ENCODE data around the gene JMJD7.

The JMJD7 gene

GRCh38 chr15:41827880-41828806, at the start of gene JMJD7:
Gene JMJD7 (plus strand): TSS chr15:41828092. CDS start chr15:41828125, 33 bp downstream.
- Histone ChIP-seq H3K9ac (ENCODE audit: low read depth, low read length) (peak within 1 kb of the TSS; percentile 87), H3K4me1 (ENCODE audit: insufficient read depth, low read length) (peaks cover 6% of the 10 kb centered on the region)

GRCh38 chr15:41778521-41778920, 49.4 kb upstream of the JMJD7 start:
- H3K4me1 ChIP-seq (ENCODE audit: insufficient read depth, low read length), result peaks cover 39% of the 10 kb centered on the region
- H3K36me3 ChIP-seq (ENCODE audit: insufficient read depth, low read length), result no peaks in the 10 kb centered on the region
- no peak overlapping the region for H3K9ac ChIP-seq (ENCODE audit: low read depth, low read length)
- H3K9me3 ChIP-seq (ENCODE audit: control insufficient read depth, insufficient read depth, low read length), result no peaks in the 10 kb centered on the region

More at GRCh38 chr15:41827880-41828806, at the start of gene JMJD7:
- Histone ChIP-seq H3K9me3 (ENCODE audit: control insufficient read depth, insufficient read depth, low read length) (no peaks in the 10 kb centered on the region), H3K36me3 (ENCODE audit: insufficient read depth, low read length) (no peaks in the 10 kb centered on the region)

- no peaks in the 10 kb centered on the region for H3K36me3 ChIP-seq (ENCODE audit: insufficient read depth, low read length)
- H3K9ac ChIP-seq (ENCODE audit: low read depth, low read length), result no peak overlapping the region
- peaks cover 39% of the 10 kb centered on the region for H3K4me1 ChIP-seq (ENCODE audit: insufficient read depth, low read length)
- H3K9me3 ChIP-seq (ENCODE audit: control insufficient read depth, insufficient read depth, low read length), result no peaks in the 10 kb centered on the region
These were observed 48.2 kb upstream of the JMJD7 start for GRCh38 chr15:41779662-41780157.

- Histone ChIP-seq H3K9ac (ENCODE audit: low read depth, low read length) (no peak overlapping the region), H3K9me3 (ENCODE audit: control insufficient read depth, insufficient read depth, low read length) (no peaks in the 10 kb centered on the region), H3K36me3 (ENCODE audit: insufficient read depth, low read length) (no peaks in the 10 kb centered on the region), H3K4me1 (ENCODE audit: insufficient read depth, low read length) (peaks cover 39% of the 10 kb centered on the region)
These were observed 47.6 kb upstream of the JMJD7 start for GRCh38 chr15:41780266-41780665.

- no peaks in the 10 kb centered on the region for H3K36me3 ChIP-seq (ENCODE audit: insufficient read depth, low read length)
- no peak overlapping the region for H3K9ac ChIP-seq (ENCODE audit: low read depth, low read length)
- H3K4me1 ChIP-seq (ENCODE audit: insufficient read depth, low read length), result peaks cover 39% of the 10 kb centered on the region
These were observed 47.2 kb upstream of the JMJD7 start for GRCh38 chr15:41780727-41781126.

GRCh38 chr15:41782371-41783282, 45.3 kb upstream of the JMJD7 start:
- no peak overlapping the region for H3K9ac ChIP-seq (ENCODE audit: low read depth, low read length)
- H3K36me3 ChIP-seq (ENCODE audit: insufficient read depth, low read length), result no peaks in the 10 kb centered on the region
- H3K4me1 ChIP-seq (ENCODE audit: insufficient read depth, low read length), result peaks cover 28% of the 10 kb centered on the region
- no peaks in the 10 kb centered on the region for H3K9me3 ChIP-seq (ENCODE audit: control insufficient read depth, insufficient read depth, low read length)

More at GRCh38 chr15:41780727-41781126, 47.2 kb upstream of the JMJD7 start:
- H3K9me3 ChIP-seq (ENCODE audit: control insufficient read depth, insufficient read depth, low read length), result no peaks in the 10 kb centered on the region

- Histone ChIP-seq H3K36me3 (ENCODE audit: insufficient read depth, low read length) (no peaks in the 10 kb centered on the region), H3K9me3 (ENCODE audit: control insufficient read depth, insufficient read depth, low read length) (no peaks in the 10 kb centered on the region), H3K9ac (ENCODE audit: low read depth, low read length) (no peak overlapping the region), H3K4me1 (ENCODE audit: insufficient read depth, low read length) (peaks cover 24% of the 10 kb centered on the region)
These were observed 44.6 kb upstream of the JMJD7 start for GRCh38 chr15:41783296-41783695.

GRCh38 chr15:41788262-41788661, 39.6 kb upstream of the JMJD7 start:
- H3K4me1 ChIP-seq (ENCODE audit: insufficient read depth, low read length), result peaks cover 31% of the 10 kb centered on the region
- H3K36me3 ChIP-seq (ENCODE audit: insufficient read depth, low read length), result no peaks in the 10 kb centered on the region
- H3K9me3 ChIP-seq (ENCODE audit: control insufficient read depth, insufficient read depth, low read length), result no peaks in the 10 kb centered on the region
- H3K9ac ChIP-seq (ENCODE audit: low read depth, low read length), result no peak overlapping the region

- H3K9me3 ChIP-seq (ENCODE audit: control insufficient read depth, insufficient read depth, low read length), result no peaks in the 10 kb centered on the region
- no peaks in the 10 kb centered on the region for H3K36me3 ChIP-seq (ENCODE audit: insufficient read depth, low read length)
- H3K9ac ChIP-seq (ENCODE audit: low read depth, low read length), result no peak overlapping the region
- peaks cover 31% of the 10 kb centered on the region for H3K4me1 ChIP-seq (ENCODE audit: insufficient read depth, low read length)
These were observed 38.7 kb upstream of the JMJD7 start for GRCh38 chr15:41789236-41789635.

- Histone ChIP-seq H3K9me3 (ENCODE audit: control insufficient read depth, insufficient read depth, low read length) (no peaks in the 10 kb centered on the region), H3K4me1 (ENCODE audit: insufficient read depth, low read length) (peaks cover 31% of the 10 kb centered on the region), H3K9ac (ENCODE audit: low read depth, low read length) (no peak overlapping the region), H3K36me3 (ENCODE audit: insufficient read depth, low read length) (no peaks in the 10 kb centered on the region)
These were observed 38.2 kb upstream of the JMJD7 start for GRCh38 chr15:41789662-41790061.

GRCh38 chr15:41790169-41790568, 37.7 kb upstream of the JMJD7 start:
- Histone ChIP-seq H3K9me3 (ENCODE audit: control insufficient read depth, insufficient read depth, low read length) (no peaks in the 10 kb centered on the region), H3K4me1 (ENCODE audit: insufficient read depth, low read length) (peaks cover 31% of the 10 kb centered on the region), H3K9ac (ENCODE audit: low read depth, low read length) (no peak overlapping the region), H3K36me3 (ENCODE audit: insufficient read depth, low read length) (no peaks in the 10 kb centered on the region)

- H3K9me3 ChIP-seq (ENCODE audit: control insufficient read depth, insufficient read depth, low read length), result no peaks in the 10 kb centered on the region
These were observed 36.9 kb upstream of the JMJD7 start for GRCh38 chr15:41790756-41791546.

GRCh38 chr15:41791547-41791937, 36.4 kb upstream of the JMJD7 start:
- no peak overlapping the region for H3K9ac ChIP-seq (ENCODE audit: low read depth, low read length)
- H3K4me1 ChIP-seq (ENCODE audit: insufficient read depth, low read length), result peaks cover 31% of the 10 kb centered on the region

More at GRCh38 chr15:41790756-41791546, 36.9 kb upstream of the JMJD7 start:
- Histone ChIP-seq H3K4me1 (ENCODE audit: insufficient read depth, low read length) (peaks cover 31% of the 10 kb centered on the region), H3K36me3 (ENCODE audit: insufficient read depth, low read length) (no peaks in the 10 kb centered on the region), H3K9ac (ENCODE audit: low read depth, low read length) (no peak overlapping the region)

More at GRCh38 chr15:41791547-41791937, 36.4 kb upstream of the JMJD7 start:
- no peaks in the 10 kb centered on the region for H3K36me3 ChIP-seq (ENCODE audit: insufficient read depth, low read length)
- no peaks in the 10 kb centered on the region for H3K9me3 ChIP-seq (ENCODE audit: control insufficient read depth, insufficient read depth, low read length)

All from ES-I3 (cell line).